Activated B cell treated with CpG ODN at 0.5 μM for 24 hours (primary cell): ENCODE results near the gene ATXN2. TPM values are rescaled to one million over a fixed set of nuclear protein-coding genes. Genes with fewer than 3 reads are reported as not detected.

Experiments
- ATAC-seq: fragments of 200-7000 bp; cut with Tn5 transposase; one replicate; pipeline ENCODE4 v1.10.0; 2021; ENCODE audit warnings: low read depth, mild to moderate bottlenecking, moderate library complexity
- CTCF ChIA-PET: fragments of 350-600 bp; sonication (Branson Sonifier 250); formaldehyde crosslinking; loops from one replicate; lab custom pipeline; 2021; ENCODE audit warnings: antibody characterized with exemption; lab: Charles Lee
- POLR2A ChIA-PET: fragments of 350-600 bp; sonication (Branson Sonifier 250); formaldehyde crosslinking; loops from one replicate; lab custom pipeline; 2021; ENCODE audit warnings: antibody characterized with exemption; lab: Charles Lee
- DNase-seq: peaks from one replicate; pipeline ENCODE4 v3.0.0; 2022
- H3K27ac Mint-ChIP-seq: one replicate; pipeline ENCODE4 v1.8.0; 2020; ENCODE audit warnings: mixed read lengths
- H3K27me3 Mint-ChIP-seq: one replicate; pipeline ENCODE4 v1.8.0; 2021; ENCODE audit warnings: mixed read lengths
- H3K36me3 Mint-ChIP-seq: one replicate; pipeline ENCODE4 v1.8.0; 2021; ENCODE audit warnings: low read depth, mixed read lengths
- H3K4me1 Mint-ChIP-seq: one replicate; pipeline ENCODE4 v1.8.0; 2021; ENCODE audit warnings: mixed read lengths
- H3K4me3 Mint-ChIP-seq: one replicate; pipeline ENCODE4 v1.8.0; 2020; ENCODE audit warnings: mild to moderate bottlenecking, mixed read lengths
- H3K9me3 Mint-ChIP-seq: one replicate; pipeline ENCODE4 v1.8.0; 2020; ENCODE audit warnings: mixed read lengths
- intact Hi-C: fragments of 100-400 bp; cut with micrococcal nuclease; formaldehyde crosslinking; loops from one replicate; pipeline ENCODE4 v1.15.1; 2024
- total RNA-seq: library from RNA; stranded (reverse); gene quantifications from 2 replicates; pipeline ENCODE4 v1.2.3, GENCODE V29; 2022
- TF ChIP-seq, protein P1 (sequence below): fragments of 200-600 bp; IDR thresholded peaks from one replicate; pipeline ENCODE4 v1.8.0; 2022; ENCODE audit warnings: antibody characterized with exemption, mild to moderate bottlenecking

The ATXN2 gene
- total RNA-seq, 1 donor from 2014 or later = 46.2 TPM

DNA sequence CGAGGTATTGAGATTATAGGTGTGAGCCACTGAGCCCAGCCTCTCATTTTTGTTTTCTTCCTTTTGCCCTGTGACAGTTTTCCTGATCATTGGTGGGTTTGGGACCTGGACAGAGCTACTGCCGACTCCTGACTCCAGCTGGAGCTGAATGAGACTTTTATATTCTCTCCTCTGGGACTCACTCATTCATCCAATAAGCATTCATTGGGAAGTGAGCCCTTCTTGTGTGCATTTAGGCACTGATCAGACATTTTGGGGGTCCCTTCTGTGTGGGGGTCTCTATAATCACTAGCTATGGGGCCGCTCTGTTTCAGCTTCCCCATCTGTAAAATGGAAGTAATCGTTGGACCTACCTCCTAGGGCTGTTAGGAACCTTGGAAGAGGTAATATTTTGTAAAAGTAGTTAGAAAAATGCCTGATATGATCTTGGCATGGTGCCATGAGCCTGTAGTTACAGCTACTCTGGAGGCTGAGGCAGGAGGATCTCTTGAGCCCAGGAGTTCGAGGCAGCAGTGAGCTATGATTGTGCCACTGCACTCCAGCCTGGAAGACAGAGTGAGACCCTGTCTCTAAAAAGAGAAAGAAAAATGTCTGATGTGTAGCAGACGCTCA lies 186.2 kb downstream of the ATXN2 start:
- Mint-ChIP-seq H3K27ac (peak overlapping the region; percentile 68), H3K27me3 (no peaks in the 10 kb centered on the region), H3K4me3 (no peak overlapping the region), H3K9me3 (no peaks in the 10 kb centered on the region), H3K4me1 (peaks cover 72% of the 10 kb centered on the region), H3K36me3 (peaks cover 38% of the 10 kb centered on the region)
- TF ChIP-seq, protein P1, sequence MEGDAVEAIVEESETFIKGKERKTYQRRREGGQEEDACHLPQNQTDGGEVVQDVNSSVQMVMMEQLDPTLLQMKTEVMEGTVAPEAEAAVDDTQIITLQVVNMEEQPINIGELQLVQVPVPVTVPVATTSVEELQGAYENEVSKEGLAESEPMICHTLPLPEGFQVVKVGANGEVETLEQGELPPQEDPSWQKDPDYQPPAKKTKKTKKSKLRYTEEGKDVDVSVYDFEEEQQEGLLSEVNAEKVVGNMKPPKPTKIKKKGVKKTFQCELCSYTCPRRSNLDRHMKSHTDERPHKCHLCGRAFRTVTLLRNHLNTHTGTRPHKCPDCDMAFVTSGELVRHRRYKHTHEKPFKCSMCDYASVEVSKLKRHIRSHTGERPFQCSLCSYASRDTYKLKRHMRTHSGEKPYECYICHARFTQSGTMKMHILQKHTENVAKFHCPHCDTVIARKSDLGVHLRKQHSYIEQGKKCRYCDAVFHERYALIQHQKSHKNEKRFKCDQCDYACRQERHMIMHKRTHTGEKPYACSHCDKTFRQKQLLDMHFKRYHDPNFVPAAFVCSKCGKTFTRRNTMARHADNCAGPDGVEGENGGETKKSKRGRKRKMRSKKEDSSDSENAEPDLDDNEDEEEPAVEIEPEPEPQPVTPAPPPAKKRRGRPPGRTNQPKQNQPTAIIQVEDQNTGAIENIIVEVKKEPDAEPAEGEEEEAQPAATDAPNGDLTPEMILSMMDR = no peak
- ChIA-PET POLR2A (interaction anchor here (0.6 to 11.0 kb wide), 7 partner anchors 10 to 121 kb away, joined by 3 to 136 read pairs (median 4); no protein-coding TSS in a partner anchor), CTCF (interaction anchor here (1.2 to 3.5 kb wide), 3 partner anchors 15 to 42 kb away, joined by 3 to 28 read pairs (median 4); no protein-coding TSS in a partner anchor)
- intact Hi-C loops = loop anchor here (1.0 kb wide), 1 partner anchor 7 kb away; no protein-coding TSS in a partner anchor
- DNase-seq (no peak), ATAC-seq (no peak)

DNA sequence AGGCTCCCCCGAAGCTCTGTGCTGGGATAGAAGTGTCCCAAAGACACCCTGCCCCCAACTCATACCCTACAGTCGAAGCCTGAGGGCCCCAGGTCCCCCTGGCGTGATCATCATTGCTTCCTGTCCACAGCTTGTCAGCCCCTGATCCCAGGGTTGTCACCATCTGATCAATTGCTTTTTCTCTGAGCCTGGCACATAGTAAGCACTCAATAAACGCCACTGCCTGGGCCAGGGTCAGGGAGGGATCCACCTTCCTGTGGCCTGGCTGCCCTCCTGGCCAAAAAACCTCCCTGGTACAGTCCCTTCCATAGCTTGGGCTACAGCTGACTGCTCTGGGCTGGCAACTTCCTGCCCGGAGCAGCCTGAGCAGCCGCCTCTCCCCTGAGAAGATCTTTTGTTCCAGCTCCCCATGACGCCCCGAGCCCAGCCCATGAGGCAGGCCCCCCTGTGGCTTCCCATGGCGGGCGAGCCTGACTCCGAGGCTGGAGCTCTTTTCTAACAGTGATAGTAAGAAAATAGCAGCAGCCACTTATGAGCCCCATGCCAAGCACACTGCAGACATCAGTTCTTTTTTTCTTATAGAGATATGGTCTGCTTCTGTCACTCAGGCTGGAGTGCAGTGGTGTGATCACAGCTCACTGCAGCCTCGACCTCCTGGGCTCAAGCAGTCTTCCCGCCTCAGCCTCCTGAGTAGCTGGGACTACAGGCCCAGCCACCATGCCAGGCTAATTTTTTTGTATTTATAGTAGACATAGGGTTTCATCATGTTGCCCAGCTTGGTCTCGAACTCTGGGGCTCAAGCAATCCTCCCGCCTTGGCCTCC lies 186.9 kb downstream of the ATXN2 start:
- ATAC-seq (peak; percentile 23), DNase-seq (no peak)
- Mint-ChIP-seq H3K36me3 (peaks cover 34% of the 10 kb centered on the region), H3K4me3 (peak overlapping the region; percentile 75), H3K27ac (peak overlapping the region; percentile 87), H3K4me1 (peaks cover 79% of the 10 kb centered on the region), H3K9me3 (no peaks in the 10 kb centered on the region), H3K27me3 (no peaks in the 10 kb centered on the region)
- POLR2A ChIA-PET = interaction anchor here (0.6 to 11.0 kb wide), 5 partner anchors 13 to 38 kb away, joined by 3 to 136 read pairs (median 7); no protein-coding TSS in a partner anchor
- TF ChIP-seq, protein P1 = no peak
- intact Hi-C loops = loop anchor here (1.0 kb wide), 1 partner anchor 8 kb away; no protein-coding TSS in a partner anchor
- CTCF ChIA-PET = interaction anchor here (1.2 to 3.5 kb wide), 5 partner anchors 9 to 42 kb away, joined by 3 to 28 read pairs (median 4); no protein-coding TSS in a partner anchor

DNA sequence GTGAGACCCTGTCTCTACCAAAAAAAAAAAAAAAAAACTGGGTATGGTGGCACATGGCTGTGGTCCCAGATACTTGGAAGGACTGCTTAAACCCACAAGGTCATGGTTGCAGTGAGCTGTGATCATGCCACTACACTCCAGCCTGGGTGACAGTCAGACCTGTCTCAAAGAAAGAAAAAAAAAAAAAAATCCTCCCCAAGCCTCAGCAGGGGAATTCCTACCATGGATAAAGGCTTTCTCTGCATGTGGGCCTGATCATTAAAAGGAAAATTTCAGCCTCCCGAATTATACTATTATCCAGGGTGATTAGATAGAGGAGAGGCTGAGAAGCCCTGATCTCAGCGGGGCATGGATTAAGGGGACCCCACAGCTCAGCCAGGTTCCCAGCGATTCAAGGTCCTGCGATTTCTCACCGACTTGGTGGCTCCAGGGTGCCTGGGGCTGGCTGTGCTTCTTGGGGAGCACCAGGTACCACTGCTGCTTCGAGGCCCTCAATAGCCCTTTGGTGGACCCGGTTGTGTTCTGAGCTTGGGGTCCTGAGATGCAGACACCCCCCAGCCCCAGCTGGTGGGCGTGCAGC lies 187.8 kb downstream of the ATXN2 start:
- ChIA-PET POLR2A (interaction anchor here (1.0 to 11.0 kb wide), 4 partner anchors 17 to 33 kb away, joined by 4 to 136 read pairs (median 14); no protein-coding TSS in a partner anchor), CTCF (interaction anchor here (1.3 to 3.5 kb wide), 4 partner anchors 8 to 40 kb away, joined by 3 to 28 read pairs (median 4); no protein-coding TSS in a partner anchor)
- Mint-ChIP-seq H3K27me3 (no peaks in the 10 kb centered on the region), H3K4me1 (peaks cover 81% of the 10 kb centered on the region), H3K9me3 (no peaks in the 10 kb centered on the region), H3K4me3 (no peak overlapping the region), H3K36me3 (peaks cover 31% of the 10 kb centered on the region), H3K27ac (peak overlapping the region; percentile 87)
- ATAC-seq (no peak), DNase-seq (no peak)
- TF ChIP-seq, protein P1 = no peak
- intact Hi-C loops = no loop called here

DNA sequence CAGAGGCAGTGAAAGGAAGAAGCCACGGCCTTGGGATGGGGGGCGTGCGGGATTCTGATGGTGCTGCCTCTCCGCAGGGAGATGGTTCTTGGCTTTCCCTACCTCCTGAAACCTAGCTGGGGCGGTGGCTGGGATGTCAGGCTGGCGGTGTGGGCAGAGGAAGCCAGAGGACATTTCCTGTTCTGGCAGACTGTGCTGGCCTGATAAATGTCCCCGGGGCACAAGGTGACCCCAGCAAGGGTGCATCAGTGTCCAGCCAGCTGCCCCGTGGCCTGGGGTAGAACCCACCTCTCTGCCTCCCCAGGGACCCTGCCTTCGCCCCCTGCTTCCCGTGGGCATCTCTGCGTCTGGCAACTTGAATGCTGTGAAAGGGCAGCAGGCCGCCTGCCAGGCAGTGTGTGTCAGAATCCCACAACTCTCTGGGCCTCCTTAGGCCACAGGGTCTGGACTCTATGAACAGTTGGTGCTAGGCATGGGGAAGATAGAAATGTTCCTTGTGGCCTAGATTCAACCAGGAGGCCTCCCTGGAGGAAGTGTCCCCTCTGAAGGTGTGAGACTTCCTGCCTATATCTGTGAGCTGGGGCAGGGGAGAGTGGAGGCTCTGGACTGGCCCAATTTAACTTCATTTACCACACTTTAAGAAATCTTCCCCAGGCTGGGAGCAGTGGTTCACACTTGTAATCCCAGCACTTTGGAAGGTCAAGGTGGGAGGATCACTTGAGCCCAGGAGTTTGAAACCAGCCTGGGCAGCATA lies 188.5 kb downstream of the ATXN2 start:
- H3K9me3 Mint-ChIP-seq = no peaks in the 10 kb centered on the region
- peak overlapping the region; percentile 28 for H3K4me3 Mint-ChIP-seq
- H3K27me3 Mint-ChIP-seq = no peaks in the 10 kb centered on the region
- peaks cover 81% of the 10 kb centered on the region for H3K4me1 Mint-ChIP-seq
- POLR2A ChIA-PET = interaction anchor here (0.9 to 11.0 kb wide), 6 partner anchors 17 to 34 kb away, joined by 3 to 136 read pairs (median 12); no protein-coding TSS in a partner anchor
- CTCF ChIA-PET = interaction anchor here (1.4 to 1.8 kb wide), 2 partner anchors 7 to 14 kb away, joined by 3 to 5 read pairs; no protein-coding TSS in a partner anchor
- H3K27ac Mint-ChIP-seq = peak overlapping the region; percentile 79
- TF ChIP-seq, protein P1 = no peak
- intact Hi-C loops = no loop called here
- H3K36me3 Mint-ChIP-seq = peaks cover 28% of the 10 kb centered on the region
- ATAC-seq (no peak), DNase-seq (no peak)
